ENCODE measurements around the gene TM7SF3.

DNA sequence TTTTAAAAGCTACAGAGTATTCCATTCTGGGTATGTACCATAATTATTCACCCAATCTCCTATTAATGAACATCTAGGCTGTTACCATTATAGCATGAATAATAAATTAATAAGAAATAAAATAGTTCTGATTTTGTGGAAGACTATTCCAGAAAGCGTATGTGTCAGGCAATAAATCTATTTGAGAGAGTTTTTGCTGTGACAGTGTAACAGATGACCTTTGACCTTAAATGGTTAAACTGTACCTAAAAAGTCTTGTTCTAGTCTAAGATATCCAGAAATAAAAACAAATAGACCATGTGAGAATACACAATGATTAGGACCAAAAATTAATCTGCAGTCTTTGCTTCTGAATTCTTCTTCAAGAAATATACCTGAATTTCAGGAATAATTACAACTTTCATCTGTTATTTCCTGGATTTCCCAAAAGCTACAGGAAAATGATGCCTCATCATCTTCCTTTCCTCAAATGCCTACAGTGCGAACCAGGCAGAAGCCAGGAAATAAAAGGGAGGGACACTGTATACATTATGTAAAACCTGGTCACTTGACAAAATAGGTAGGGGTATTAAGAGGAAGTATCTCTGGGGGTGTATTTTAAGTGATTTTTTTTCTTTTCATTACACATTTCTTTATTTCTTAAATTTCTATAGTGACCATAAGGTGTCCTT lies 7.3 kb downstream of the TM7SF3 start:
- TF ChIP-seq ARNTL (CRISPR knock-in tag; IDR thresholded peaks at IDR 0.05; ENCODE audit: borderline replicate concordance, low read depth) = no peak
- TF ChIP-seq RARB (CRISPR knock-in tag; IDR thresholded peaks at IDR 0.05) = no peak
- no peak for TF ChIP-seq ZNF70 (CRISPR knock-in tag; IDR thresholded peaks at IDR 0.05)
- TF ChIP-seq ZFP3 (CRISPR knock-in tag; IDR thresholded peaks at IDR 0.05) = no peak
- TF ChIP-seq, protein P1, sequence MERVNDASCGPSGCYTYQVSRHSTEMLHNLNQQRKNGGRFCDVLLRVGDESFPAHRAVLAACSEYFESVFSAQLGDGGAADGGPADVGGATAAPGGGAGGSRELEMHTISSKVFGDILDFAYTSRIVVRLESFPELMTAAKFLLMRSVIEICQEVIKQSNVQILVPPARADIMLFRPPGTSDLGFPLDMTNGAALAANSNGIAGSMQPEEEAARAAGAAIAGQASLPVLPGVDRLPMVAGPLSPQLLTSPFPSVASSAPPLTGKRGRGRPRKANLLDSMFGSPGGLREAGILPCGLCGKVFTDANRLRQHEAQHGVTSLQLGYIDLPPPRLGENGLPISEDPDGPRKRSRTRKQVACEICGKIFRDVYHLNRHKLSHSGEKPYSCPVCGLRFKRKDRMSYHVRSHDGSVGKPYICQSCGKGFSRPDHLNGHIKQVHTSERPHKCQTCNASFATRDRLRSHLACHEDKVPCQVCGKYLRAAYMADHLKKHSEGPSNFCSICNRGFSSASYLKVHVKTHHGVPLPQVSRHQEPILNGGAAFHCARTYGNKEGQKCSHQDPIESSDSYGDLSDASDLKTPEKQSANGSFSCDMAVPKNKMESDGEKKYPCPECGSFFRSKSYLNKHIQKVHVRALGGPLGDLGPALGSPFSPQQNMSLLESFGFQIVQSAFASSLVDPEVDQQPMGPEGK (CRISPR knock-in tag; IDR thresholded peaks at IDR 0.05; ENCODE audit: borderline replicate concordance) = no peak
- TF ChIP-seq, protein P2, sequence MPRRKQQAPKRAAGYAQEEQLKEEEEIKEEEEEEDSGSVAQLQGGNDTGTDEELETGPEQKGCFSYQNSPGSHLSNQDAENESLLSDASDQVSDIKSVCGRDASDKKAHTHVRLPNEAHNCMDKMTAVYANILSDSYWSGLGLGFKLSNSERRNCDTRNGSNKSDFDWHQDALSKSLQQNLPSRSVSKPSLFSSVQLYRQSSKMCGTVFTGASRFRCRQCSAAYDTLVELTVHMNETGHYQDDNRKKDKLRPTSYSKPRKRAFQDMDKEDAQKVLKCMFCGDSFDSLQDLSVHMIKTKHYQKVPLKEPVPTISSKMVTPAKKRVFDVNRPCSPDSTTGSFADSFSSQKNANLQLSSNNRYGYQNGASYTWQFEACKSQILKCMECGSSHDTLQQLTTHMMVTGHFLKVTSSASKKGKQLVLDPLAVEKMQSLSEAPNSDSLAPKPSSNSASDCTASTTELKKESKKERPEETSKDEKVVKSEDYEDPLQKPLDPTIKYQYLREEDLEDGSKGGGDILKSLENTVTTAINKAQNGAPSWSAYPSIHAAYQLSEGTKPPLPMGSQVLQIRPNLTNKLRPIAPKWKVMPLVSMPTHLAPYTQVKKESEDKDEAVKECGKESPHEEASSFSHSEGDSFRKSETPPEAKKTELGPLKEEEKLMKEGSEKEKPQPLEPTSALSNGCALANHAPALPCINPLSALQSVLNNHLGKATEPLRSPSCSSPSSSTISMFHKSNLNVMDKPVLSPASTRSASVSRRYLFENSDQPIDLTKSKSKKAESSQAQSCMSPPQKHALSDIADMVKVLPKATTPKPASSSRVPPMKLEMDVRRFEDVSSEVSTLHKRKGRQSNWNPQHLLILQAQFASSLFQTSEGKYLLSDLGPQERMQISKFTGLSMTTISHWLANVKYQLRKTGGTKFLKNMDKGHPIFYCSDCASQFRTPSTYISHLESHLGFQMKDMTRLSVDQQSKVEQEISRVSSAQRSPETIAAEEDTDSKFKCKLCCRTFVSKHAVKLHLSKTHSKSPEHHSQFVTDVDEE (CRISPR knock-in tag; IDR thresholded peaks at IDR 0.05) = no peak
- TF ChIP-seq, protein P3, sequence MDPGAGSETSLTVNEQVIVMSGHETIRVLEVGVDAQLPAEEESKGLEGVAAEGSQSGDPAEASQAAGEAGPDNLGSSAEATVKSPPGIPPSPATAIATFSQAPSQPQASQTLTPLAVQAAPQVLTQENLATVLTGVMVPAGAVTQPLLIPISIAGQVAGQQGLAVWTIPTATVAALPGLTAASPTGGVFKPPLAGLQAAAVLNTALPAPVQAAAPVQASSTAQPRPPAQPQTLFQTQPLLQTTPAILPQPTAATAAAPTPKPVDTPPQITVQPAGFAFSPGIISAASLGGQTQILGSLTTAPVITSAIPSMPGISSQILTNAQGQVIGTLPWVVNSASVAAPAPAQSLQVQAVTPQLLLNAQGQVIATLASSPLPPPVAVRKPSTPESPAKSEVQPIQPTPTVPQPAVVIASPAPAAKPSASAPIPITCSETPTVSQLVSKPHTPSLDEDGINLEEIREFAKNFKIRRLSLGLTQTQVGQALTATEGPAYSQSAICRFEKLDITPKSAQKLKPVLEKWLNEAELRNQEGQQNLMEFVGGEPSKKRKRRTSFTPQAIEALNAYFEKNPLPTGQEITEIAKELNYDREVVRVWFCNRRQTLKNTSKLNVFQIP (CRISPR knock-in tag; IDR thresholded peaks at IDR 0.05; ENCODE audit: borderline replicate concordance, low read depth) = no peak
- TF ChIP-seq, protein P4, sequence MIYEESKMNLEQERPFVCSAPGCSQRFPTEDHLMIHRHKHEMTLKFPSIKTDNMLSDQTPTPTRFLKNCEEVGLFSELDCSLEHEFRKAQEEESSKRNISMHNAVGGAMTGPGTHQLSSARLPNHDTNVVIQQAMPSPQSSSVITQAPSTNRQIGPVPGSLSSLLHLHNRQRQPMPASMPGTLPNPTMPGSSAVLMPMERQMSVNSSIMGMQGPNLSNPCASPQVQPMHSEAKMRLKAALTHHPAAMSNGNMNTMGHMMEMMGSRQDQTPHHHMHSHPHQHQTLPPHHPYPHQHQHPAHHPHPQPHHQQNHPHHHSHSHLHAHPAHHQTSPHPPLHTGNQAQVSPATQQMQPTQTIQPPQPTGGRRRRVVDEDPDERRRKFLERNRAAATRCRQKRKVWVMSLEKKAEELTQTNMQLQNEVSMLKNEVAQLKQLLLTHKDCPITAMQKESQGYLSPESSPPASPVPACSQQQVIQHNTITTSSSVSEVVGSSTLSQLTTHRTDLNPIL (CRISPR knock-in tag; IDR thresholded peaks at IDR 0.05; ENCODE audit: low read depth) = no peak
- TF ChIP-seq, protein P5, sequence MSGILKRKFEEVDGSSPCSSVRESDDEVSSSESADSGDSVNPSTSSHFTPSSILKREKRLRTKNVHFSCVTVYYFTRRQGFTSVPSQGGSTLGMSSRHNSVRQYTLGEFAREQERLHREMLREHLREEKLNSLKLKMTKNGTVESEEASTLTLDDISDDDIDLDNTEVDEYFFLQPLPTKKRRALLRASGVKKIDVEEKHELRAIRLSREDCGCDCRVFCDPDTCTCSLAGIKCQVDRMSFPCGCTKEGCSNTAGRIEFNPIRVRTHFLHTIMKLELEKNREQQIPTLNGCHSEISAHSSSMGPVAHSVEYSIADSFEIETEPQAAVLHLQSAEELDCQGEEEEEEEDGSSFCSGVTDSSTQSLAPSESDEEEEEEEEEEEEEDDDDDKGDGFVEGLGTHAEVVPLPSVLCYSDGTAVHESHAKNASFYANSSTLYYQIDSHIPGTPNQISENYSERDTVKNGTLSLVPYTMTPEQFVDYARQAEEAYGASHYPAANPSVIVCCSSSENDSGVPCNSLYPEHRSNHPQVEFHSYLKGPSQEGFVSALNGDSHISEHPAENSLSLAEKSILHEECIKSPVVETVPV (CRISPR knock-in tag; IDR thresholded peaks at IDR 0.05) = no peak
- no peak for TF ChIP-seq TCF4 (CRISPR knock-in tag; IDR thresholded peaks at IDR 0.05; ENCODE audit: borderline replicate concordance)
- no peak for TF ChIP-seq OSR1 (CRISPR knock-in tag; IDR thresholded peaks at IDR 0.05)
